HepG2 (cell line): ENCODE data around the gene GJA10. TPM values are rescaled to one million over a fixed set of nuclear protein-coding genes. Genes with fewer than 3 reads are reported as not detected.

Experiments
- ATAC-seq: fragments of 200-7000 bp; cut with Tn5 transposase; 3 replicates; pipeline ENCODE4 v1.9.1; 2020; ENCODE audit warnings: mild to moderate bottlenecking, moderate library complexity
- BruUV-seq: library from RNA; stranded (reverse); fragments of 400-500 nt; replicated peaks from 2 replicates; lab custom pipeline; 2021; lab: Mats Ljungman, UMichigan
- CTCF ChIA-PET: fragments of 300-600 bp; formaldehyde crosslinking; extraction: SDS; loops from one replicate; lab custom pipeline; 2021; ENCODE audit warnings: low total read pairs, inconsistent platforms, low intra/inter-chr PET ratio; lab: Yijun Ruan, JAX
- POLR2A ChIA-PET: fragments of 350-600 bp; sonication (Branson Sonifier 250); formaldehyde crosslinking; loops from one replicate; lab custom pipeline; 2020; ENCODE audit warnings: antibody characterized with exemption, inconsistent platforms; lab: Yijun Ruan, JAX
- DNase-seq: peaks from one replicate; pipeline ENCODE4 v3.0.0-alpha.2; 2015; ENCODE audit warnings: low spot score
- FAIRE-seq: peaks from 3 replicates; lab custom pipeline; 2011; peaks lifted over from hg19 to GRCh38; lab: Jason Lieb, UNC
- H2AFZ ChIP-seq: one replicate; pipeline ENCODE4 v1.6.1; 2011; ENCODE audit warnings: low read length, inconsistent platforms
- H3K27ac ChIP-seq: fragments of 300-600 bp; 3 replicates; pipeline ENCODE4 v1.8.0; 2011; ENCODE audit warnings: mixed run types, mild to moderate bottlenecking, mixed read lengths, low read length, inconsistent platforms; ENCODE audit not compliant: insufficient read depth; ENCODE audit errors: extremely low read length
- H3K27me3 ChIP-seq, 2 experiments: fragments of 200-600 bp in 1 of 2; 2 replicates in 1 of 2; 3 replicates in 1 of 2; pipeline versions ENCODE4 v1.6.0 to v1.8.0; 2011; ENCODE audit warnings: low read length in 2 of 2, mild to moderate bottlenecking in 2 of 2, moderate library complexity in 2 of 2, inconsistent platforms in 1 of 2; ENCODE audit not compliant: insufficient read depth in 2 of 2, control insufficient read depth in 1 of 2
- H3K36me3 ChIP-seq, 2 experiments: fragments of 200-600 bp in 1 of 2; replicated peaks in 1 of 2; 2 replicates in 1 of 2; 3 replicates in 1 of 2; pipeline versions ENCODE4 v1.5.1 to v1.8.0; 2011; ENCODE audit warnings: low read length in 2 of 2, inconsistent platforms in 1 of 2; ENCODE audit not compliant: insufficient read depth in 2 of 2, control insufficient read depth in 1 of 2
- H3K4me1 ChIP-seq: 2 replicates; pipeline ENCODE4 v1.5.1; 2012; ENCODE audit warnings: low read length, inconsistent platforms; ENCODE audit not compliant: insufficient read depth
- H3K4me2 ChIP-seq: 2 replicates; pipeline ENCODE4 v1.6.0; 2011; ENCODE audit warnings: low read depth, low read length, inconsistent platforms
- H3K4me3 ChIP-seq, 3 experiments: fragments of 200-600 bp in 1 of 3; sonication (generic), shearing (Covaris generic) in 1 of 3; replicated peaks in 1 of 3; 2 replicates each; pipeline ENCODE4 v1.5.1; 2011 to 2016; ENCODE audit warnings: low read length in 3 of 3, inconsistent platforms in 2 of 3, low read depth in 2 of 3, mild to moderate bottlenecking in 2 of 3, control low read depth in 1 of 3, mixed read lengths in 1 of 3; ENCODE audit not compliant: insufficient read depth in 1 of 3
- H3K79me2 ChIP-seq: one replicate; pipeline ENCODE4 v1.6.1; 2011; ENCODE audit warnings: low read length, inconsistent platforms; ENCODE audit not compliant: insufficient read depth
- H3K9ac ChIP-seq: 2 replicates; pipeline ENCODE4 v1.6.0; 2011; ENCODE audit warnings: mild to moderate bottlenecking, low read depth, low read length, inconsistent platforms; ENCODE audit not compliant: insufficient read depth
- H3K9me3 ChIP-seq: 2 replicates; pipeline ENCODE4 v1.5.1; 2012; ENCODE audit warnings: mild to moderate bottlenecking, low read length
- H4K20me1 ChIP-seq: 2 replicates; pipeline ENCODE4 v1.6.0; 2011; ENCODE audit warnings: inconsistent platforms, mild to moderate bottlenecking, low read length, moderate library complexity; ENCODE audit not compliant: insufficient read depth
- ATAD3A ChIP-seq: sonication (generic); formaldehyde crosslinking; IDR thresholded peaks from 2 replicates; pipeline ENCODE4 v1.4.0; 2020; ENCODE audit warnings: missing genetic modification reagents
- CENPX ChIP-seq: sonication (generic); formaldehyde crosslinking; IDR thresholded peaks from 2 replicates; pipeline ENCODE4 v1.9.0; 2021; ENCODE audit warnings: mild to moderate bottlenecking, missing genetic modification reagents, moderate library complexity
- FOXK2 ChIP-seq: fragments of 450-650 bp; IDR thresholded peaks from 2 replicates; pipeline ENCODE4 v1.6.1; 2016
- MIXL1 ChIP-seq: IDR thresholded peaks from 2 replicates; pipeline ENCODE4 v1.6.1; 2016
- MLLT10 ChIP-seq: sonication (generic); formaldehyde crosslinking; IDR thresholded peaks from 2 replicates; pipeline ENCODE4 v1.4.0; 2020; ENCODE audit warnings: missing genetic modification reagents
- NCOR1 ChIP-seq: fragments of 200-600 bp; sonication (generic); IDR thresholded peaks from 2 replicates; pipeline ENCODE4 v1.7.0; 2017; ENCODE audit warnings: antibody characterized with exemption, low read length, borderline replicate concordance
- NR1H2 ChIP-seq: sonication (generic); formaldehyde crosslinking; IDR thresholded peaks from 2 replicates; pipeline ENCODE4 v1.8.1; 2022; ENCODE audit warnings: low read depth, missing genetic modification reagents, borderline replicate concordance
- POGZ ChIP-seq: sonication (generic); formaldehyde crosslinking; IDR thresholded peaks from 2 replicates; pipeline ENCODE4 v1.4.0; 2020; ENCODE audit warnings: mild to moderate bottlenecking, missing genetic modification reagents
- RFX5 ChIP-seq: IDR thresholded peaks from 2 replicates; pipeline ENCODE4 v1.6.1; 2011; ENCODE audit warnings: low read depth, low read length, improper control_type of control experiment
- SALL1 ChIP-seq: sonication (generic); formaldehyde crosslinking; IDR thresholded peaks from 2 replicates; pipeline ENCODE4 v1.8.0; 2022; ENCODE audit warnings: mild to moderate bottlenecking, missing genetic modification reagents
- SATB2 ChIP-seq: sonication (generic); formaldehyde crosslinking; IDR thresholded peaks from 2 replicates; pipeline ENCODE4 v1.5.0; 2020; ENCODE audit warnings: missing genetic modification reagents
- SPEN ChIP-seq: sonication (generic); formaldehyde crosslinking; IDR thresholded peaks from 2 replicates; pipeline ENCODE4 v1.5.1; 2020; ENCODE audit warnings: low read depth, mild to moderate bottlenecking, missing genetic modification reagents
- ZNF34 ChIP-seq: sonication (generic); formaldehyde crosslinking; IDR thresholded peaks from 2 replicates; pipeline ENCODE4 v1.4.0; 2020; ENCODE audit warnings: mild to moderate bottlenecking, missing genetic modification reagents, borderline replicate concordance
- ZNF891 ChIP-seq: sonication (generic); formaldehyde crosslinking; IDR thresholded peaks from 2 replicates; pipeline ENCODE4 v1.5.0; 2020; ENCODE audit warnings: mild to moderate bottlenecking, missing genetic modification reagents
- in situ Hi-C: cut with HindIII; loops from 2 replicates; pipeline ENCODE4 v1.10.0; 2017; ENCODE audit warnings: low pct_unique_long_range_greater_than_20kb; ENCODE audit not compliant: extremely low pct_ligation_motif_present
- intact Hi-C: fragments of 100-400 bp; cut with micrococcal nuclease; formaldehyde crosslinking; loops from one replicate; pipeline ENCODE4 v1.10.0; 2022; ENCODE audit not compliant: unreplicated experiment
- polyA plus RNA-seq, 8 experiments: library from polyadenylated mRNA; depleted of rRNA in 3 of 8; stranded (reverse) in 7 of 8; unstranded in 1 of 8; fragments of >200 nt; fragmentation: Illumina TruSeq in 4 of 8; extraction: Trizol in 4 of 8; gene quantifications; 2 replicates each; pipeline versions ENCODE4 v1.2.1 to v1.2.3, GENCODE V29; 2011 to 2016; ENCODE audit warnings: low read depth in 4 of 8, missing spikeins in 1 of 8, mixed read lengths in 1 of 8; ENCODE audit not compliant: insufficient read depth in 1 of 8
- total RNA-seq, 5 experiments: library from RNA; depleted of rRNA; stranded (reverse); fragments of >200 nt; fragmentation: Illumina TruSeq; extraction: Trizol; gene quantifications; 2 replicates each; pipeline ENCODE4 v1.2.3, GENCODE V29; 2016; ENCODE audit warnings: low read depth in 1 of 5
- TF ChIP-seq, protein P1 (sequence below): sonication (generic); formaldehyde crosslinking; IDR thresholded peaks from 2 replicates; pipeline ENCODE4 v1.9.0; 2021; ENCODE audit warnings: missing genetic modification reagents, borderline replicate concordance
- TF ChIP-seq, protein P2 (sequence below): sonication (generic); formaldehyde crosslinking; IDR thresholded peaks from 2 replicates; pipeline ENCODE4 v1.8.1; 2023; ENCODE audit warnings: mild to moderate bottlenecking, missing genetic modification reagents, borderline replicate concordance
- TF ChIP-seq, protein P3 (sequence below): sonication (generic); formaldehyde crosslinking; IDR thresholded peaks from 2 replicates; pipeline ENCODE4 v1.4.0; 2020; ENCODE audit warnings: missing genetic modification reagents
- TF ChIP-seq, protein P4 (sequence below): sonication (generic); formaldehyde crosslinking; IDR thresholded peaks from 2 replicates; pipeline ENCODE4 v1.5.0; 2020; ENCODE audit warnings: missing genetic modification reagents, mild to moderate bottlenecking, borderline replicate concordance
- TF ChIP-seq, protein P5 (sequence below): sonication (generic); formaldehyde crosslinking; IDR thresholded peaks from 2 replicates; pipeline ENCODE4 v1.4.0; 2020; ENCODE audit warnings: missing genetic modification reagents, borderline replicate concordance

The GJA10 gene
- total and polyA plus RNA-seq, 2 of the 13 experiments (the other 11 are each of a cell fraction or from before 2014, with no cell fraction given): not detected

DNA sequence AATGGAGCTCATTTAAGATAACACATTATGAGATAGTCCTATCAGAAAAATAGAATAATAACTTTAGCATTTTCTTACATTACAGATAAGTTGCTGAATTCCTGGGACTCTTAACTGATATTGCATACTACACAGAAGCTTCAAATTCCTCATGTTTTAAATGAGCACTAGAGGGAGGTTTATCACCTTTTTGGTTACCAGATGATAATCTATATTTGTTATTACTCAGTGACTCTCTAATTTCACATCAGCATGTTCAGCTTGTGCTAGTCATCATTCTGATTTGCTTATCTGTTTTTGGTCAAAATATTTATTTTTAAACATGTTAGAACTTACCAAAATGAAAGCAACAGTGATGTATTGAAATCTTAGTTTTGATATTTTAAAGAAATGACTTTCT is 20.5 kb upstream of the GJA10 start:
- Histone ChIP-seq H4K20me1 (no peaks in the 10 kb centered on the region), H2AFZ (no peak overlapping the region), H3K27me3 (no peaks in the 10 kb centered on the region; a peak in 1 of 5 replicates), H3K9ac (no peak overlapping the region), H3K79me2 (no peaks in the 10 kb centered on the region), H3K4me2 (no peak overlapping the region), H3K27ac (no peak overlapping the region), H3K9me3 (no peaks in the 10 kb centered on the region), H3K4me3 (no peak overlapping the region), H3K4me1 (no peaks in the 10 kb centered on the region), H3K36me3 (peaks cover 3 to 17% of the 10 kb centered on the region in 2 experiments; a peak in 4 of 5 replicates)
- no TSS peak for BruUV-seq
- no peak for ATAC-seq
- in situ Hi-C loops (no loop called here), intact Hi-C loops (no loop called here)
- ChIA-PET POLR2A (no interaction called here), CTCF (no interaction called here)
- no peak for DNase-seq
- FAIRE-seq: no peak
- TF ChIP-seq MIXL1 (no peak), NCOR1 (no peak), ZNF34 (CRISPR knock-in tag) (no peak), NR1H2 (CRISPR knock-in tag) (no peak), ZNF891 (CRISPR knock-in tag) (no peak), FOXK2 (no peak), CENPX (CRISPR knock-in tag) (no peak), SALL1 (no peak), SPEN (CRISPR knock-in tag) (no peak), POGZ (CRISPR knock-in tag) (no peak), MLLT10 (CRISPR knock-in tag) (no peak), RFX5 (no peak), ATAD3A (no peak), SATB2 (CRISPR knock-in tag) (no peak)
- TF ChIP-seq, protein P1, sequence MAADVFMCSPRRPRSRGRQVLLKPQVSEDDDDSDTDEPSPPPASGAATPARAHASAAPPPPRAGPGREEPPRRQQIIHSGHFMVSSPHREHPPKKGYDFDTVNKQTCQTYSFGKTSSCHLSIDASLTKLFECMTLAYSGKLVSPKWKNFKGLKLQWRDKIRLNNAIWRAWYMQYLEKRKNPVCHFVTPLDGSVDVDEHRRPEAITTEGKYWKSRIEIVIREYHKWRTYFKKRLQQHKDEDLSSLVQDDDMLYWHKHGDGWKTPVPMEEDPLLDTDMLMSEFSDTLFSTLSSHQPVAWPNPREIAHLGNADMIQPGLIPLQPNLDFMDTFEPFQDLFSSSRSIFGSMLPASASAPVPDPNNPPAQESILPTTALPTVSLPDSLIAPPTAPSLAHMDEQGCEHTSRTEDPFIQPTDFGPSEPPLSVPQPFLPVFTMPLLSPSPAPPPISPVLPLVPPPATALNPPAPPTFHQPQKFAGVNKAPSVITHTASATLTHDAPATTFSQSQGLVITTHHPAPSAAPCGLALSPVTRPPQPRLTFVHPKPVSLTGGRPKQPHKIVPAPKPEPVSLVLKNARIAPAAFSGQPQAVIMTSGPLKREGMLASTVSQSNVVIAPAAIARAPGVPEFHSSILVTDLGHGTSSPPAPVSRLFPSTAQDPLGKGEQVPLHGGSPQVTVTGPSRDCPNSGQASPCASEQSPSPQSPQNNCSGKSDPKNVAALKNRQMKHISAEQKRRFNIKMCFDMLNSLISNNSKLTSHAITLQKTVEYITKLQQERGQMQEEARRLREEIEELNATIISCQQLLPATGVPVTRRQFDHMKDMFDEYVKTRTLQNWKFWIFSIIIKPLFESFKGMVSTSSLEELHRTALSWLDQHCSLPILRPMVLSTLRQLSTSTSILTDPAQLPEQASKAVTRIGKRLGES (CRISPR knock-in tag): no peak
- TF ChIP-seq, protein P2, sequence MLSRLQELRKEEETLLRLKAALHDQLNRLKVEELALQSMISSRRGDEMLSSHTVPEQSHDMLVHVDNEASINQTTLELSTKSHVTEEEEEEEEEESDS (CRISPR knock-in tag): no peak
- TF ChIP-seq, protein P3, sequence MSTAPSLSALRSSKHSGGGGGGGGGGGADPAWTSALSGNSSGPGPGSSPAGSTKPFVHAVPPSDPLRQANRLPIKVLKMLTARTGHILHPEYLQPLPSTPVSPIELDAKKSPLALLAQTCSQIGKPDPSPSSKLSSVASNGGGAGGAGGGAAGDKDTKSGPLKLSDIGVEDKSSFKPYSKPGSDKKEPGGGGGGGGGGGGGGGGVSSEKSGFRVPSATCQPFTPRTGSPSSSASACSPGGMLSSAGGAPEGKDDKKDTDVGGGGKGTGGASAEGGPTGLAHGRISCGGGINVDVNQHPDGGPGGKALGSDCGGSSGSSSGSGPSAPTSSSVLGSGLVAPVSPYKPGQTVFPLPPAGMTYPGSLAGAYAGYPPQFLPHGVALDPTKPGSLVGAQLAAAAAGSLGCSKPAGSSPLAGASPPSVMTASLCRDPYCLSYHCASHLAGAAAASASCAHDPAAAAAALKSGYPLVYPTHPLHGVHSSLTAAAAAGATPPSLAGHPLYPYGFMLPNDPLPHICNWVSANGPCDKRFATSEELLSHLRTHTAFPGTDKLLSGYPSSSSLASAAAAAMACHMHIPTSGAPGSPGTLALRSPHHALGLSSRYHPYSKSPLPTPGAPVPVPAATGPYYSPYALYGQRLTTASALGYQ (CRISPR knock-in tag): no peak
- TF ChIP-seq, protein P4, sequence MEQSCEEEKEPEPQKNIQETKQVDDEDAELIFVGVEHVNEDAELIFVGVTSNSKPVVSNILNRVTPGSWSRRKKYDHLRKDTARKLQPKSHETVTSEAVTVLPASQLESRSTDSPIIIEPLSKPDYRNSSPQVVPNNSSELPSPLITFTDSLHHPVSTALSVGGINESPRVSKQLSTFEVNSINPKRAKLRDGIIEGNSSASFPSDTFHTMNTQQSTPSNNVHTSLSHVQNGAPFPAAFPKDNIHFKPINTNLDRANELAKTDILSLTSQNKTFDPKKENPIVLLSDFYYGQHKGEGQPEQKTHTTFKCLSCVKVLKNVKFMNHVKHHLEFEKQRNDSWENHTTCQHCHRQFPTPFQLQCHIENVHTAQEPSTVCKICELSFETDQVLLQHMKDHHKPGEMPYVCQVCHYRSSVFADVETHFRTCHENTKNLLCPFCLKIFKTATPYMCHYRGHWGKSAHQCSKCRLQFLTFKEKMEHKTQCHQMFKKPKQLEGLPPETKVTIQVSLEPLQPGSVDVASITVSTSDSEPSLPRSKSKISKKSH (CRISPR knock-in tag): no peak
- TF ChIP-seq, protein P5, sequence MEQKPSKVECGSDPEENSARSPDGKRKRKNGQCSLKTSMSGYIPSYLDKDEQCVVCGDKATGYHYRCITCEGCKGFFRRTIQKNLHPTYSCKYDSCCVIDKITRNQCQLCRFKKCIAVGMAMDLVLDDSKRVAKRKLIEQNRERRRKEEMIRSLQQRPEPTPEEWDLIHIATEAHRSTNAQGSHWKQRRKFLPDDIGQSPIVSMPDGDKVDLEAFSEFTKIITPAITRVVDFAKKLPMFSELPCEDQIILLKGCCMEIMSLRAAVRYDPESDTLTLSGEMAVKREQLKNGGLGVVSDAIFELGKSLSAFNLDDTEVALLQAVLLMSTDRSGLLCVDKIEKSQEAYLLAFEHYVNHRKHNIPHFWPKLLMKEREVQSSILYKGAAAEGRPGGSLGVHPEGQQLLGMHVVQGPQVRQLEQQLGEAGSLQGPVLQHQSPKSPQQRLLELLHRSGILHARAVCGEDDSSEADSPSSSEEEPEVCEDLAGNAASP: no peak
